Gastroesophageal sphincter (tissue), 4 donors: ENCODE results near the gene BCAS3. TPM values are rescaled to one million over a fixed set of nuclear protein-coding genes. Genes with fewer than 3 reads are reported as not detected.

ENCODE experiments used
- ATAC-seq: fragments of 150-250 bp; one replicate; pipeline ENCODE4 v1.9.1; 2016; ENCODE audit warnings: mild to moderate bottlenecking, moderate library complexity
- H3K27ac ChIP-seq, 4 donors: fragments of 200-600 bp; sonication (generic) in 3 of 4; 1 replicate in 3 of 4; 2 replicates in 1 of 4; pipeline ENCODE4 v1.5.1; 2016 to 2019
- H3K27me3 ChIP-seq: fragments of 200-600 bp; sonication (generic); one replicate; pipeline ENCODE4 v1.5.1; 2019
- H3K36me3 ChIP-seq, 2 donors: fragments of 200-600 bp; sonication (generic); one replicate each; pipeline ENCODE4 v1.5.1; 2019; ENCODE audit warnings: control low read depth in 1 of 2
- H3K4me1 ChIP-seq, 3 donors: fragments of 200-600 bp; sonication (generic); 1 replicate in 2 of 3; 2 replicates in 1 of 3; pipeline ENCODE4 v1.5.1; 2016 to 2019; ENCODE audit warnings: control low read depth in 2 of 3
- H3K4me3 ChIP-seq, 2 donors: fragments of 200-600 bp; sonication (generic); one replicate each; pipeline ENCODE4 v1.5.1; 2019; ENCODE audit warnings: mild to moderate bottlenecking in 1 of 2, moderate library complexity in 1 of 2
- H3K9me3 ChIP-seq, 3 donors: fragments of 200-600 bp; sonication (generic); one replicate each; pipeline ENCODE4 v1.5.1; 2017 to 2019; ENCODE audit warnings: control low read depth in 2 of 3
- EP300 ChIP-seq: sonication (generic); formaldehyde crosslinking; IDR thresholded peaks from one replicate; pipeline ENCODE4 v1.6.1; 2017; ENCODE audit warnings: antibody characterized with exemption, mild to moderate bottlenecking
- POLR2A ChIP-seq, 2 donors: fragments of 450-650 bp; IDR thresholded peaks; one replicate each; pipeline ENCODE4 v1.6.1; 2017; ENCODE audit warnings: antibody characterized with exemption in 2 of 2, mild to moderate bottlenecking in 2 of 2, moderate library complexity in 1 of 2
- POLR2AphosphoS5 ChIP-seq: sonication (generic); formaldehyde crosslinking; IDR thresholded peaks from one replicate; pipeline ENCODE4 v1.6.1; 2017; ENCODE audit warnings: antibody characterized with exemption
- WGBS, 2 donors: methylation state at CpG; one replicate each; pipeline ENCODE4 v1.1.5; 2018; ENCODE audit warnings: low coverage in 1 of 2; 5-methylcytosine and 5-hydroxymethylcytosine counted together
- total RNA-seq, 4 donors: library from RNA; depleted of rRNA; stranded (reverse); fragments of >200 nt; gene quantifications; one replicate each; pipeline ENCODE4 v1.1.0, GENCODE V29; 2016
- TF ChIP-seq, protein P1 (sequence below), 4 experiments: fragments of 200-600 bp in 2 of 4; fragments of 450-650 bp in 2 of 4; sonication (generic) in 1 of 4; IDR thresholded peaks; one replicate each; pipeline ENCODE4 v1.5.1; 2017 to 2019; ENCODE audit warnings: antibody characterized with exemption in 4 of 4, mild to moderate bottlenecking in 2 of 4, moderate library complexity in 2 of 4

BCAS3 gene
- total RNA-seq, 4 donors from 2014 or later, result 18.8 to 37.0 (median 34.5) TPM

DNA sequence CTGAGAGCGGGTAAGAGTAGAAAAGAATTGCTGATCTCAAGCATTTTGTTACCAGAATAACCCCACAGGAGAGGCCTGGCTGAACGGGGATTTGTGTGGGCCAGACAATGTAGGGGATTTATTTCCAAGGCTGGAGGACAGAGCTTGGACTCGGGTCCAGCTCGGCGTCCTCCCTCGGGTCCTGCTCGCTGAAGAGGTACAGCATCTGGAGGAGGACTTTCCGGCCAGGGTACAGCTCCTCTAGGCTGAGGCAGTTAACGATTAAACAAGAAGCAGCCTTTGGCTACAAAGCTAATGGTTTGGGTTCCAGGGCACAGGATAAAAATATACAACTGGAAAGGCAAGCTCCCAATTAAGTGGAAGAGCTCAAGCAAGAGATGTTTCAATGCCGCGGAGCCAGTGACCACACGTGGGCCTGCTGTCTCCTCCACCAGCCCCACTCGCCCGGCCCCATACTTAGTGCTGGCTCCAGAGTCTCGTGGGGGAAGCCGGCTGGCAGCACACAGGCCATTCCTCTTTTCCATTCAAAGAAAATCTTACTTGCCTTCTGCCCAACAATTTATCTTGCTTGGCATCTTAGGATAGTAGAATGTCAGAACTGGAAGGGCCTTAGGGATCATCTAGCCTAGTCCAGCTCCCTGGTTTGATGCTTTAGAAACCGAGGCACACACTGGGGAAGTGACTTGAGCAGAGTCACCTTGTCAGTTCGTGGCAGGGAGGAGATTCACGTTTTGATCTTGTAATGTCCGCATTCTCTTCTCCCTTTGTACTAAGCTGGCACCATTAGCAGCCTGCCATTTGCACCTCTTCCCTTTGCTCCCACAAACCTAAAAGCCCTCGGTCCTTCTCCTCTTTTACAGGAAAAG, 636.0 kb downstream of the BCAS3 start:
- TF ChIP-seq, protein P1, sequence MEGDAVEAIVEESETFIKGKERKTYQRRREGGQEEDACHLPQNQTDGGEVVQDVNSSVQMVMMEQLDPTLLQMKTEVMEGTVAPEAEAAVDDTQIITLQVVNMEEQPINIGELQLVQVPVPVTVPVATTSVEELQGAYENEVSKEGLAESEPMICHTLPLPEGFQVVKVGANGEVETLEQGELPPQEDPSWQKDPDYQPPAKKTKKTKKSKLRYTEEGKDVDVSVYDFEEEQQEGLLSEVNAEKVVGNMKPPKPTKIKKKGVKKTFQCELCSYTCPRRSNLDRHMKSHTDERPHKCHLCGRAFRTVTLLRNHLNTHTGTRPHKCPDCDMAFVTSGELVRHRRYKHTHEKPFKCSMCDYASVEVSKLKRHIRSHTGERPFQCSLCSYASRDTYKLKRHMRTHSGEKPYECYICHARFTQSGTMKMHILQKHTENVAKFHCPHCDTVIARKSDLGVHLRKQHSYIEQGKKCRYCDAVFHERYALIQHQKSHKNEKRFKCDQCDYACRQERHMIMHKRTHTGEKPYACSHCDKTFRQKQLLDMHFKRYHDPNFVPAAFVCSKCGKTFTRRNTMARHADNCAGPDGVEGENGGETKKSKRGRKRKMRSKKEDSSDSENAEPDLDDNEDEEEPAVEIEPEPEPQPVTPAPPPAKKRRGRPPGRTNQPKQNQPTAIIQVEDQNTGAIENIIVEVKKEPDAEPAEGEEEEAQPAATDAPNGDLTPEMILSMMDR (IDR thresholded peaks at IDR 0.05), result no peak
- TF ChIP-seq POLR2A (IDR thresholded peaks at IDR 0.05), result no peak
- TF ChIP-seq EP300, result no peak
- no peak for TF ChIP-seq POLR2AphosphoS5
- WGBS, 2 donors, result 59 to 62% methylated on average over 16 of the region's 21 CpGs
- ATAC-seq, result no peak
- peaks cover 7 to 50% (median 10%) of the 10 kb centered on the region in 3 donors for H3K4me1 ChIP-seq
- no peak overlapping the region for H3K4me3 ChIP-seq
- peak overlapping the region; percentile 79 to 85 (median 82) for H3K27ac ChIP-seq
- no peaks in the 10 kb centered on the region for H3K36me3 ChIP-seq
- no peaks in the 10 kb centered on the region for H3K27me3 ChIP-seq
- no peaks in the 10 kb centered on the region for H3K9me3 ChIP-seq

DNA sequence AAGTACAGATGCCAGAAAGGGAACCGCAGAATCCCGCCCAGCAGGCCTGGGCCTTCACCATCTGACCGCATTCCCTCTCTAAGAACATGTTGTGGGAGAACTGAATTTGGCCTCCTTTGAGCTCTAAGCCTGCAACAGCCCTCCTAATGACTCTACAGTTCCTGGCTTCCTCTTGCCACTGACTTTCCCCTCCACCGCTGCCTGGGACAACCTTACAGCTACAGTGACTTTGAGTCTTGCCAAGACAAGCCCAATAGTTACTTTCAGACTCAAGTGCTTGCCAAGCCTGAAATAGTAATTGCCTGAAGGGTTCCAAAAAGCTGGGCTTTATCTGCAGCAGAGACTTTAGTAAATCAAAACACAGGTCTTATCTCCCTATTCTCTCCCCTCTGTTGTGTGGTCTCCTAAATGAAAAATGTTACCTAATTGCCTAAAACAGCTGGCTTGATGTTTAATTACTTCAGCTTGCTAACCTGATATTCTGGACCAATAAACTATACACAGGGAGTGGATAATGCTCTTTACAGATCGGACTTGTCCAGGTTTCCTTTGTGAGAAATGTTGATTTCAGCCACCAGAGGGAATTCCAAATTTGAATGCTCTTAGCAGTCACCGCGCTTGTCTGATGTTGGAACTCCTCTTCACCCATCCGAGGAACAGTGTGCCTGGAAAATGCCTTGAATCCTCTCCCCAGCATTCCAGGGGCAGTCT, 636.9 kb downstream of the BCAS3 start:
- ATAC-seq, result peak; percentile 84
- H3K4me1 ChIP-seq, result peaks cover 7 to 41% (median 10%) of the 10 kb centered on the region in 3 donors
- no peaks in the 10 kb centered on the region for H3K36me3 ChIP-seq
- H3K27ac ChIP-seq, result peak overlapping the region; percentile 79 to 85 (median 82)
- H3K9me3 ChIP-seq, result no peaks in the 10 kb centered on the region
- peak overlapping the region in 1 of 2 donors; percentile 2 for H3K4me3 ChIP-seq
- TF ChIP-seq, protein P1 (IDR thresholded peaks at IDR 0.05), result peak; percentile 24 to 61 (median 49)
- TF ChIP-seq EP300 (no peak), POLR2A (IDR thresholded peaks at IDR 0.05) (no peak), POLR2AphosphoS5 (peak; percentile 58)
- no peaks in the 10 kb centered on the region for H3K27me3 ChIP-seq
- 20 to 28% methylated on average over 3 to 7 of the region's 8 CpGs for WGBS, 2 donors

DNA sequence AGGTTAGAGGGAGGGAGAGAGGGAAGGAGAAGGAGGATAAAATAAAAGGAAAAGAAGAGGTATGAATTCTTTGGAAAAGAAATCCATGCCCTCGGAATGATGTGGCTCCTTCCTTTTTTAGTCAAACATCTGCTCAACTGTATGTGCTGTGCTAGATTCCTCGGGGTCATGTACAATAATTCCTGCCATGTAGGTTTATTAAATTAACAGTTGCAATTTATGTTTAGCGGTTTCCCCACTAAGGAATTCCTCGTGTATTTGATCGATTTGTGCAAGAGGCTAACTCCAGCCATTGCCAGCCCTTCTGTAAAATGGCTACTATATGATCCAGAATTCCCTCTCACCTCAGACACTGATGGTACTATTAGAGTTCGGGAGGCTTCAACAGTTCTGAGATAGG, 639.0 kb downstream of the BCAS3 start:
- WGBS, 2 donors, result 89 to 95% methylated on average over 6 of the region's 6 CpGs
- H3K9me3 ChIP-seq, result no peaks in the 10 kb centered on the region
- H3K27ac ChIP-seq, result no peak overlapping the region
- peaks cover 7 to 27% (median 10%) of the 10 kb centered on the region in 3 donors for H3K4me1 ChIP-seq
- TF ChIP-seq, protein P1 (IDR thresholded peaks at IDR 0.05), result no peak
- TF ChIP-seq POLR2AphosphoS5, result no peak
- TF ChIP-seq EP300, result no peak
- no peak for ATAC-seq
- H3K36me3 ChIP-seq, result no peaks in the 10 kb centered on the region
- no peaks in the 10 kb centered on the region for H3K27me3 ChIP-seq
- no peak overlapping the region for H3K4me3 ChIP-seq

DNA sequence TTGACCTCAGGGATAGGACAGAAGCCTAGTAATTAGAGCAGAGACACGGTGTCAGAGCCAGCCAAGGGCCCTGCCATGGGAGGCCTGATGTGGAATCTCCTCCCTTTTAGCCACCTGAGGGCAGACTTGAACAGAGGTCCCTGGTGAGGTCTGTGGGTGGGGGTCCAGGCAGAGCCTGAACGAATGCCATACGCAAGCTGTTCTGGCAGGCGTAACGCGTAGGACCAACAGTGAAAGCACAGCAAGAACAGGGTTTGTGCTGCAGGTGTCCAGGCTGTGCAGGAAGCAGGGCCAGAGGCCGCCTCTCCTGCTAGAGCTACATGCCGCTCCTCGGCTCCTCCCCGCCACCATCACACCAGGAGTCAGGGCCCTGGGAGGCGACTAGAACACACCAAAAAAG, 640.1 kb downstream of the BCAS3 start:
- H3K27me3 ChIP-seq, result no peaks in the 10 kb centered on the region
- WGBS, 2 donors, result 92 to 100% methylated on average over 1 to 6 of the region's 11 CpGs
- H3K4me1 ChIP-seq, result peaks cover 7 to 36% (median 10%) of the 10 kb centered on the region in 3 donors
- no peak for TF ChIP-seq POLR2AphosphoS5
- TF ChIP-seq, protein P1 (IDR thresholded peaks at IDR 0.05), result no peak
- TF ChIP-seq EP300, result no peak
- TF ChIP-seq POLR2A (IDR thresholded peaks at IDR 0.05), result no peak
- no peaks in the 10 kb centered on the region for H3K36me3 ChIP-seq
- no peak for ATAC-seq
- H3K27ac ChIP-seq, result peak overlapping the region in 1 of 4 donors; percentile 17
- H3K4me3 ChIP-seq, result no peak overlapping the region
- no peaks in the 10 kb centered on the region for H3K9me3 ChIP-seq
